Colonic mucosa (tissue), 4 donors: ENCODE data around the gene ABHD14A. TPM values are rescaled to one million over a fixed set of nuclear protein-coding genes. Genes with fewer than 3 reads are reported as not detected.

Source experiments
- DNase-seq: peaks from one replicate; pipeline ENCODE4 v3.0.0-alpha.2; 2020
- H3K27ac ChIP-seq: fragments of 200-600 bp; one replicate; pipeline ENCODE4 v1.8.0; 2021
- H3K27me3 ChIP-seq: fragments of 200-600 bp; one replicate; pipeline ENCODE4 v1.8.0; 2021
- H3K36me3 ChIP-seq: fragments of 200-600 bp; one replicate; pipeline ENCODE4 v1.8.0; 2021
- H3K4me1 ChIP-seq: fragments of 200-600 bp; one replicate; pipeline ENCODE4 v1.8.0; 2021; ENCODE audit warnings: mild to moderate bottlenecking
- H3K4me3 ChIP-seq: fragments of 200-600 bp; one replicate; pipeline ENCODE4 v1.8.0; 2021
- H3K9ac ChIP-seq, 2 donors: one replicate each; pipeline ENCODE4 v1.7.0; 2013; ENCODE audit warnings: control low read depth in 2 of 2, low read depth in 2 of 2, low read length in 2 of 2
- H3K9me3 ChIP-seq: fragments of 200-600 bp; one replicate; pipeline ENCODE4 v1.8.0; 2021
- intact Hi-C: fragments of 100-400 bp; cut with DNase I; formaldehyde crosslinking; loops from one replicate; pipeline ENCODE4 v1.14.1; 2022
- total RNA-seq, 2 donors: library from RNA; stranded (reverse); fragmentation: NEBNext Ultra II Directional in 1 of 2; extraction: Animal tissue kit (Norgen Biotek cat#: 25700) in 1 of 2; gene quantifications; one replicate each; pipeline ENCODE4 v1.2.1, GENCODE V29; 2021
- TF ChIP-seq, protein P1 (sequence below): fragments of 200-600 bp; IDR thresholded peaks from one replicate; pipeline ENCODE4 v1.8.0; 2022; ENCODE audit warnings: antibody characterized with exemption, mild to moderate bottlenecking
- donor health status: healthy.
- donor health status: DM: no; HTN: no; CAD: no.
- donor health status: DM: no; HTN: no; CAD: no.

Gene ABHD14A
- total RNA-seq, 2 donors from 2014 or later = 7.4 to 9.6 TPM

DNA sequence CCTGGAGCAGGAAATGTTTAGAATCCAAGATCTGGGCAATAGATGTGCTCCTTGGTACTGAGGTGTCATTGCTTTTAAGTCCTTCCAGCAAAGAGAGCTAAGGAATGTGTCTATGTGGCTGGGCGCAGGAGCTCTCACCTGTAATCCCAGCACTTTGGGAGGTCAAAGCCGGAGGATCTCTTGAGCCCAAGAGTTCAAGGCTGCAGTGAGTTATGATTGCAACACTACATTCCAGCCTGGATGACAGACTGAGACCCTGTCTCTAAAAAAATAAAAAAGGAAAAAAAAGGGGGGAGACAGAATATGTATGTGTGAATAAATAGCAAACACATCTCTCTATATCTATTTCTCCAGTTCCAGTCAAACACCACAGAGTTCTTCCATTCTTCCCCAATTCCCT lies 24.0 kb upstream of the ABHD14A start:
- Histone ChIP-seq H3K9me3 (no peaks in the 10 kb centered on the region), H3K4me1 (no peaks in the 10 kb centered on the region), H3K27ac (no peak overlapping the region), H3K9ac (no peak overlapping the region), H3K27me3 (no peaks in the 10 kb centered on the region), H3K4me3 (no peak overlapping the region), H3K36me3 (no peaks in the 10 kb centered on the region)
- intact Hi-C loops = no loop called here
- DNase-seq = no peak
- TF ChIP-seq, protein P1, sequence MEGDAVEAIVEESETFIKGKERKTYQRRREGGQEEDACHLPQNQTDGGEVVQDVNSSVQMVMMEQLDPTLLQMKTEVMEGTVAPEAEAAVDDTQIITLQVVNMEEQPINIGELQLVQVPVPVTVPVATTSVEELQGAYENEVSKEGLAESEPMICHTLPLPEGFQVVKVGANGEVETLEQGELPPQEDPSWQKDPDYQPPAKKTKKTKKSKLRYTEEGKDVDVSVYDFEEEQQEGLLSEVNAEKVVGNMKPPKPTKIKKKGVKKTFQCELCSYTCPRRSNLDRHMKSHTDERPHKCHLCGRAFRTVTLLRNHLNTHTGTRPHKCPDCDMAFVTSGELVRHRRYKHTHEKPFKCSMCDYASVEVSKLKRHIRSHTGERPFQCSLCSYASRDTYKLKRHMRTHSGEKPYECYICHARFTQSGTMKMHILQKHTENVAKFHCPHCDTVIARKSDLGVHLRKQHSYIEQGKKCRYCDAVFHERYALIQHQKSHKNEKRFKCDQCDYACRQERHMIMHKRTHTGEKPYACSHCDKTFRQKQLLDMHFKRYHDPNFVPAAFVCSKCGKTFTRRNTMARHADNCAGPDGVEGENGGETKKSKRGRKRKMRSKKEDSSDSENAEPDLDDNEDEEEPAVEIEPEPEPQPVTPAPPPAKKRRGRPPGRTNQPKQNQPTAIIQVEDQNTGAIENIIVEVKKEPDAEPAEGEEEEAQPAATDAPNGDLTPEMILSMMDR = no peak

DNA sequence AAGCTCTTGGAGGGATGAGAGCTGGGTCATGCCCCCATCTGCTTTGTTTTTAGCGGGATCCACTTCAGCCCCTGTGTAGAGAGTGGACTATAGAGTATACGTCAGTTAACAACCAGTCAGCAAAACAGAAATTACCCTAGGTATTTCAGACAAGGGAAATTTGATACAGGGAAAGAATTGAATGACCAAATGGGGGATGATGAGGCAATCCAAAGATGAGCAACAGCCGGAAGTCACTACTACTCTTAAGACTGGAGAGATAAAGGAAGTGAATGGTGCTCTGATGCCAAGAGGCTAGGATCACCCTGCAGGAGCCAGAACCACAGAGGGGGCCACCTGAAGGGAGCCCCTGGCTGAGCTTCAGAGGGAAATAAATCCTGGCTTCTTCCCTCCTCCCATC lies 21.4 kb upstream of the ABHD14A start:
- intact Hi-C loops = no loop called here

DNA sequence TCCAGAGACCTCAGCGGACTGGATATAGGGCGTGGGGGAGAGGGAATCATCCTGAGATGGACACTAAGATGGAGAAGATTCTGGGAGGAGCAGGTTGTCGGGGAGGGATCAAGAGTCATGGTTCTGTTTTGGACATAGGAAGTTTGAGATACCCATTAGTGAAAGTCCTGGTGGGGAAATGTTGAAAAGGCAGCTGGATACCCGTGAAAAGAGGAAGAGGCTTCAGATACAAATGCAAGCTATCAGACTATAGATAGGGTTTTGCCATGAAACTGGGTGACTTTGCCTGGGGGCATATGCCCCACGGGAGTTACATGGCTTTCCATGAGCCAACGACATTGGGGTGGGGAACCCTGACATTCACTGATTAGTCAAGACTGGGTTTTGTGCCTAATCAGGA lies 20.8 kb upstream of the ABHD14A start:
- Histone ChIP-seq H3K4me3 (no peak overlapping the region), H3K36me3 (no peaks in the 10 kb centered on the region), H3K9me3 (no peaks in the 10 kb centered on the region), H3K27me3 (no peaks in the 10 kb centered on the region), H3K4me1 (peaks cover 6% of the 10 kb centered on the region), H3K27ac (no peak overlapping the region), H3K9ac (no peak overlapping the region)
- no peak for DNase-seq
- intact Hi-C loops = no loop called here
- TF ChIP-seq, protein P1 = no peak

More for the DNA sequence above, 21.4 kb upstream of the ABHD14A start:
- no peak overlapping the region for H3K4me3 ChIP-seq
- no peaks in the 10 kb centered on the region for H3K36me3 ChIP-seq
- peaks cover 6% of the 10 kb centered on the region for H3K4me1 ChIP-seq
- no peaks in the 10 kb centered on the region for H3K9me3 ChIP-seq
- H3K27ac ChIP-seq = no peak overlapping the region
- H3K9ac ChIP-seq = no peak overlapping the region
- TF ChIP-seq, protein P1 = no peak
- no peaks in the 10 kb centered on the region for H3K27me3 ChIP-seq
- DNase-seq = no peak

DNA sequence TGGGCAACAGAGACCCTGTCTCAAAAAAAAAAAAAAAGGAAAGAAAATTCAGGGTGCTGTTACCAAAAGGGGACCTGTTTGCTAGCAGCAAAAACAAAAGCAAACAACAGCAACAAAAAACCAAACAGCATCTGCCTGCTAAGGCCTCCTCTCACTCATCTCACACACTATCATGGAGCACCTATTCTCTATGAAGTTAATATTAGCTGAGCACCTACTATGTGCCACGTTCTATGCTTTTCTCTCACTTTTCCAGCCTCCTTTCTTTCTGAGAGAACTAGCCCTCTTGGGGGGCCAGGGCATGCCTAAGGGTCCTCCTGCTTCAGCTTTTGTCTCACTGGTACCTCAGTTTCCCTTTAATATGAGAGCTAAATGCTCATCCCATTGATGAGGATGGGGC lies 20.2 kb upstream of the ABHD14A start:
- Histone ChIP-seq H3K27ac (no peak overlapping the region), H3K9ac (no peak overlapping the region), H3K27me3 (no peaks in the 10 kb centered on the region), H3K4me3 (no peak overlapping the region), H3K9me3 (no peaks in the 10 kb centered on the region), H3K36me3 (no peaks in the 10 kb centered on the region), H3K4me1 (peaks cover 6% of the 10 kb centered on the region)
- TF ChIP-seq, protein P1 = no peak
- intact Hi-C loops = no loop called here
- DNase-seq = no peak

DNA sequence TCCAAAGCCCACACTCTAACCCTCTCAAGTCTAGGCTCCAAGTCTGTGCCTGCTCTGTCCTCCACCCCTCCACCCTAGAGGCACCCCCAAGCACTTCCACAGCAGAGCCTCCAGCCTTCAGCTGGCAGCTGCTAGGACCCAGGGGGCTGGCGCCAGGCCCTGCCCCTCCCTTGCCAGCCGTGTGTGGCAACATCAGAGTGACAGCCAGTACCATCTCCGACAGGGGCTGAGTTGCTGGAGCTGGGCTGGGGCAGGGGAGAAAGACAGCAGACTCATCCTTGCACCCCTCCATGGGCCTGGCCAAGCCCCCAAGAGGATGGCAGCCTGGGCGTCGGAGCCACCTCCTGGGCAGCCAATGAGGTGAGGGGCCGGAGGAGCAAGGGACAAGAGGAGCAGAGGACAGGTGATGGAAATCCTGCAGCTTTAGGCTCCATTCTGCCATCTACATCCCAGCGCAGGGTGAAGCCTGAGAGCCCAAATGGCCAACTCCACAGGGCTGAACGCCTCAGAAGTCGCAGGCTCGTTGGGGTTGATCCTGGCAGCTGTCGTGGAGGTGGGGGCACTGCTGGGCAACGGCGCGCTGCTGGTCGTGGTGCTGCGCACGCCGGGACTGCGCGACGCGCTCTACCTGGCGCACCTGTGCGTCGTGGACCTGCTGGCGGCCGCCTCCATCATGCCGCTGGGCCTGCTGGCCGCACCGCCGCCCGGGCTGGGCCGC lies 19.5 kb upstream of the ABHD14A start, which contains the start of gene GPR62:
Gene GPR62, plus strand, starts transcription at position 207 of the 718 bp plus-strand sequence. Its CDS starts 272 bp downstream, at position 479.
- H3K4me1 ChIP-seq = peaks cover 6% of the 10 kb centered on the region
- H3K9me3 ChIP-seq = no peaks in the 10 kb centered on the region
- peak within 1 kb of the TSS; percentile 32 for H3K4me3 ChIP-seq
- no peaks in the 10 kb centered on the region for H3K27me3 ChIP-seq
- no peak for DNase-seq
- H3K27ac ChIP-seq = no peak within 1 kb of the TSS
- peak within 1 kb of the TSS in 1 of 2 donors; percentile 67 for H3K9ac ChIP-seq
- intact Hi-C loops = no loop called here
- no peaks in the 10 kb centered on the region for H3K36me3 ChIP-seq
- TF ChIP-seq, protein P1 = no peak
